Natural killer cell treated with Interleukin-12 subunit alpha and Interleukin-12 subunit beta and Interleukin-15 and Interleukin-18, amount 100 ng/mL, for 72 hours (primary cell): ENCODE measurements around the gene KLHL7. TPM values are rescaled to one million over a fixed set of nuclear protein-coding genes. Genes with fewer than 3 reads are reported as not detected.
"Not testable (repeated sequence)": the region's sequence is repeated elsewhere in the genome, so short reads cannot be mapped to it uniquely, and the experiment has no call there.

ENCODE experiments used
- ATAC-seq, 2 donors: fragments of 150-1000 bp; cut with Tn5 transposase in 1 of 2; sonication (Bioruptor Pico), chemical (Tn5 transposase) in 1 of 2; 2 replicates each; pipeline ENCODE4 v1.10.0; 2021
- DNase-seq: peaks from one replicate; pipeline ENCODE4 v3.0.0; 2022; ENCODE audit warnings: low spot score
- H3K27ac Mint-ChIP-seq, 2 donors: 1 replicate in 1 of 2; 2 replicates in 1 of 2; pipeline ENCODE4 v1.8.0; 2022; ENCODE audit warnings: mixed read lengths in 2 of 2, mild to moderate bottlenecking in 1 of 2, moderate library complexity in 1 of 2
- H3K27me3 Mint-ChIP-seq, 2 donors: 1 replicate in 1 of 2; 2 replicates in 1 of 2; pipeline ENCODE4 v1.8.0; 2022; ENCODE audit warnings: mixed read lengths in 2 of 2
- H3K36me3 Mint-ChIP-seq: one replicate; pipeline ENCODE4 v1.8.0; 2022; ENCODE audit warnings: mixed read lengths
- H3K4me1 Mint-ChIP-seq, 2 donors: 1 replicate in 1 of 2; 2 replicates in 1 of 2; pipeline ENCODE4 v1.8.0; 2022; ENCODE audit warnings: low read depth in 2 of 2, mixed read lengths in 2 of 2, mild to moderate bottlenecking in 1 of 2
- H3K4me3 Mint-ChIP-seq: one replicate; pipeline ENCODE4 v1.8.0; 2022; ENCODE audit warnings: mixed read lengths
- H3K9me3 Mint-ChIP-seq: 2 replicates; pipeline ENCODE4 v1.8.0; 2022; ENCODE audit warnings: mixed read lengths
- total RNA-seq, 2 donors: library from RNA; stranded (reverse); gene quantifications; one replicate each; pipeline ENCODE4 v1.2.3, GENCODE V29; 2022

The KLHL7 gene
- total RNA-seq, 2 donors from 2014 or later: 19.5 to 20.1 TPM

DNA sequence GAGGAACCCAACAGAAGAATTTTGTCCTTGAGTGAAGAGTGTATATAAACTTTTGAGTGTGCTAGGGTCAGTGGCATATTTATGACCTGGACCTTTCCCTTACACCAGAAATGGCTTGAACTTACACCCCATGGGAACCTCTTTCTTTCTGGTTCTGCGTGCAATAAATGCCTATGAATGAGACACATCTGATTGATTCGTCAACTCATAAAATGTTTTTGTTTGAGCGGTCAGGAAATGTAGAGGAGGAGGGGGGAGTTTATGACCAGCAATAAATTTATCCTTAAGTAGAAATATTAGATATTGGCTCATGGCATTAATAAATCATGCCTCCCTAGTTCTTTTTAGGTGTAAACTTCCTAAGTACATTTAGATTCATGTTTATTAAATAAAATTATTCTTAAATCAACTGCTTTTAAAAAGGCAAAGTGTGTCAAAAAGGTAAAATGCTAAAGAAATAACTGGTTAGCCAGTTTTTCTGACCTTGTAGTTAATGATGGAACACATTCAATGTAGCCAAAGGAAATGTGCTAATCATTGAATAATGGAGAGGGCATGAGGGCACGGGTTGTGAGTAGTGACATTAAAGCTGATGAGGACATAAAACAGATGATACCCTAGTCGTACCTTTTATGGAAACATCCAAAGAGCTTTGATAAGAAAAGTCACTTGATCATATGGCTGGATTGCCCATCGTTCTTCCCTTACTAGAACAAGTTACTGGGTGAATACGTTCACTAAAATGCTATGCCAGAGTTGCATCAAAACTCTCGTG lies 62.7 kb downstream of the KLHL7 start:
- no peak overlapping the region for H3K27ac Mint-ChIP-seq
- no peak overlapping the region for H3K4me3 Mint-ChIP-seq
- H3K27me3 Mint-ChIP-seq: no peaks in the 10 kb centered on the region
- H3K4me1 Mint-ChIP-seq: no peaks in the 10 kb centered on the region
- DNase-seq (no peak), ATAC-seq (no peak)
- no peaks in the 10 kb centered on the region for H3K9me3 Mint-ChIP-seq
- peaks cover 4% of the 10 kb centered on the region for H3K36me3 Mint-ChIP-seq

- Mint-ChIP-seq H3K4me3 (no peak overlapping the region), H3K27ac (no peak overlapping the region), H3K4me1 (peaks cover 4 to 7% of the 10 kb centered on the region in 2 donors), H3K36me3 (no peaks in the 10 kb centered on the region), H3K9me3 (no peaks in the 10 kb centered on the region), H3K27me3 (peaks cover 0 to 4% of the 10 kb centered on the region in 2 donors)
- ATAC-seq (no peak), DNase-seq (no peak)
Observed at GRCh38 chr7:23175938-23176337, 70.4 kb downstream of the KLHL7 start.

DNA sequence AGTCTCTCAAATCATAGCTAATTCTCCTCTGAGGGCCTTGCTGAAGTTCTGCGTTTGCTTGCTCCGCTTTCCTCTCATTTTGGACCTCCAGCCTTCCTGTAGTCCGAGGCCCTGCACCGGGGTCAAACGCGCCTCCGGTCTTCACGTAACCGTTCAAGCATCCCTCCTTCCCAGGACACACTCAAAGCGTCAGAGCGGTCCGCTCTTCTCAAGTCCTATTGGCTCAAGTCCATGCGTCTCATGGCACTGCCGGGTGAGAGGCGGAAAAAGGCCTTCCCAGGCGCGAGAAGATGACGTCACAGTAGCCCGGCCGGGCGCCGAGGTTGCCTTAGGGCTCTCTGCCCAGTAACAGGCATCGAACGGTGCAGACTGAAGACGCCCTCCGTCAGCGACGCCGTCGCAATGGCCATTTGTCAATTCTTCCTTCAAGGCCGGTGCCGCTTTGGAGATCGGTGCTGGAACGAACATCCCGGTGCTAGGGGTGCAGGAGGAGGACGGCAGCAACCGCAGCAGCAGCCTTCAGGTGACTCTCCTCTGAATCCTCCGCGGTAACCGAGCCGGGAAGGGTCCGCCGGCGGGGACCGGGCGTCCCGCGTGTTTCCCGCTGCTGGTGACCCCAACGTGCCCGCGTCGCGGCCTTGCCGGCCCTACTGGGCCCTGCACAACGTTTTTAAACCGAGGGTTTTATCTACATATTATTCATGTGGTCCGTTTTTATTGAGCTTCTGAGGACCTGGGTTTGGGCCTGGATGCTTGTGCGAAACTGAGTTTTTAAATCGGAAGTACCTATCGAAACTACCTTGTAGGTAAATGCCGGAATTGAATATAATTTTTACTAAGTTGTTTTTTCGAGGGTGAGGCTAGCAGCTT lies 76.3 kb downstream of the KLHL7 start, which contains the start of gene NUP42:
Gene NUP42 (plus strand): TSS at position 365 of the 870 bp plus-strand sequence. CDS start 38 bp downstream, at position 403.
- H3K4me3 Mint-ChIP-seq: peak within 1 kb of the TSS; percentile 97
- H3K27me3 Mint-ChIP-seq: peaks cover 0 to 4% of the 10 kb centered on the region in 2 donors
- H3K4me1 Mint-ChIP-seq: peaks cover 16 to 27% of the 10 kb centered on the region in 2 donors
- DNase-seq: peak; percentile 98
- H3K9me3 Mint-ChIP-seq: no peaks in the 10 kb centered on the region
- ATAC-seq: peak; percentile 99
- H3K27ac Mint-ChIP-seq: peak within 1 kb of the TSS; percentile 96 to 97
- no peaks in the 10 kb centered on the region for H3K36me3 Mint-ChIP-seq

GRCh38 chr7:23183279-23184012 lies 77.9 kb downstream of the KLHL7 start:
- no peaks in the 10 kb centered on the region for H3K9me3 Mint-ChIP-seq
- peaks cover 0 to 4% of the 10 kb centered on the region in 2 donors for H3K27me3 Mint-ChIP-seq
- no peak for ATAC-seq
- DNase-seq: no peak
- H3K27ac Mint-ChIP-seq: peak overlapping the region; percentile 96 to 97
- H3K4me3 Mint-ChIP-seq: peak overlapping the region; percentile 97
- no peaks in the 10 kb centered on the region for H3K36me3 Mint-ChIP-seq
- peaks cover 16 to 27% of the 10 kb centered on the region in 2 donors for H3K4me1 Mint-ChIP-seq

DNA sequence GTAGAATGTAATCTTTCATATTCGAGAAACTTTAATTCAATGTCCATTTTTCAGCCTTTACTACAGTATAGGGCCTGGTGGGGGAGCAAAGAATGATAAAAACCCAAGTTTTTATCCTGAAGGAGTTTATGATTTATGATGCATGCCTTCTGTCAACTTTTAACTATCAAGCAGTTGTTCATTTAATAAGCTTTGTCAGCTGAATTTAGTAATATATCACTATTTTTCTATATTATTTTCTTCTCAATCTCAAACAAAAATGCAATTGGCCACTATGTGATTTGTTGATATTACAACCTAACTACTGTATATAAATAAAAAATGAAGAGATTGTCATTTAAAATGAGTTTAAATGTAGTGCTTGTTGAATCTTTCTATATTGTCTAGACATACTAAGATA lies 78.7 kb downstream of the KLHL7 start:
- peaks cover 16 to 27% of the 10 kb centered on the region in 2 donors for H3K4me1 Mint-ChIP-seq
- H3K27ac Mint-ChIP-seq: peak overlapping the region; percentile 96 to 97
- no peaks in the 10 kb centered on the region for H3K36me3 Mint-ChIP-seq
- no peak for ATAC-seq
- no peaks in the 10 kb centered on the region for H3K27me3 Mint-ChIP-seq
- H3K9me3 Mint-ChIP-seq: no peaks in the 10 kb centered on the region
- DNase-seq: no peak
- H3K4me3 Mint-ChIP-seq: peak overlapping the region; percentile 97

DNA sequence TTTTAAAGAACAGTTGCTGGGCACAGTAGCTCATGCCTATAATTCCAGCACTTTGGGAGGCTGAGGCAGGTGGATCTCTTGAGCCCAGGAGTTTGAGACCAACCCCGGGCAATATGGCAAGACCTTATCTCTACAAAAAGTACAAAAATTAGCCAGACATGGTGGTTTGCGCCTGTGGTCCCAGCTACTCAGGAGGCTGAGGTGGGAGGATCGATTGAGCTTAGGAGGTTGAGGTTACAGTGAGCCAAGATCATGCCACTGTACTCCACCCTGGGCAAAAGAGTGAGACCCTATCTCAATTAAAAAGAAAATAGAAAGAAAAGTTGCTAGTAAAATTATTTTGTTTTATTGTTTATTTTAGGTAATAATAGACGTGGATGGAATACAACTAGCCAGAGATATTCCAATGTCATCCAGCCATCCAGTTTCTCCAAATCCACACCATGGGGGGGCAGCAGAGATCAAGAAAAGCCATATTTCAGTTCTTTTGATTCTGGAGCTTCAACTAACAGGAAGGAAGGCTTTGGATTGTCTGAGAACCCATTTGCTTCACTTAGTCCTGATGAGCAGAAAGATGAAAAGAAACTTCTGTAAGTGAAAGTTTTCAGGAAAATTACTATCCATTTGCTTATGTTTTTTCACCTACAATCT lies 79.2 kb downstream of the KLHL7 start:
- Mint-ChIP-seq H3K36me3 (no peaks in the 10 kb centered on the region), H3K4me1 (peaks cover 16 to 27% of the 10 kb centered on the region in 2 donors), H3K9me3 (no peaks in the 10 kb centered on the region), H3K27me3 (no peaks in the 10 kb centered on the region), H3K4me3 (no peak overlapping the region), H3K27ac (peak overlapping the region in 1 of 2 donors; percentile 97)
- ATAC-seq (no peak), DNase-seq (no peak)

DNA sequence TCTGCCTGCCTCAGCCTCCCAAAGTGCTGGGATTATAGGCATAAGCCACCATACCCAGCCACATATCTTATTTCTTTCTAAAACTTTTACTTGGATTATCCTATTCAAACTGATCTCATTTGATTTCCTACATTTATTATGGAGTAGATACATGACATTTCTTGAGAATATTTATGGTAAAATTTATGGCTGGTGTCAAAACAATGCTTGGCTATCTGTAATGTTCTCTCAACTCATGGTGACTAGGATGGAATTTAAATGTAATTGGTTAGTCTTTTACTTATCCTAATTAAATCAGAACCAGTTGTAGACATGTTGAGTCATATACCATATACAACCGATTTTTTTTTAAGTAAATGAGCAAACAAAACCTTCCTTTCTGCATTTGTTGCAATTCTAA lies 80.4 kb downstream of the KLHL7 start:
- H3K4me3 Mint-ChIP-seq: no peak overlapping the region
- H3K9me3 Mint-ChIP-seq: no peaks in the 10 kb centered on the region
- no peaks in the 10 kb centered on the region for H3K27me3 Mint-ChIP-seq
- H3K36me3 Mint-ChIP-seq: peaks cover 3% of the 10 kb centered on the region
- DNase-seq (no peak), ATAC-seq (no peak)
- H3K27ac Mint-ChIP-seq: no peak overlapping the region
- H3K4me1 Mint-ChIP-seq: peaks cover 14 to 26% of the 10 kb centered on the region in 2 donors

GRCh38 chr7:23191022-23191421 lies 85.4 kb downstream of the KLHL7 start:
- Mint-ChIP-seq H3K9me3 (no peaks in the 10 kb centered on the region), H3K27ac (no peak overlapping the region), H3K4me3 (no peak overlapping the region), H3K27me3 (no peaks in the 10 kb centered on the region), H3K36me3 (peaks cover 12% of the 10 kb centered on the region), H3K4me1 (peaks cover 6 to 7% of the 10 kb centered on the region in 2 donors)
- DNase-seq: no peak
- ATAC-seq: no peak

GRCh38 chr7:23193650-23194227 lies 88.2 kb downstream of the KLHL7 start:
- peaks cover 18% of the 10 kb centered on the region for H3K36me3 Mint-ChIP-seq
- ATAC-seq, DNase-seq, H3K27ac Mint-ChIP-seq, H3K27me3 Mint-ChIP-seq, H3K9me3 Mint-ChIP-seq, H3K4me3 Mint-ChIP-seq, H3K4me1 Mint-ChIP-seq: not testable (repeated sequence)

DNA sequence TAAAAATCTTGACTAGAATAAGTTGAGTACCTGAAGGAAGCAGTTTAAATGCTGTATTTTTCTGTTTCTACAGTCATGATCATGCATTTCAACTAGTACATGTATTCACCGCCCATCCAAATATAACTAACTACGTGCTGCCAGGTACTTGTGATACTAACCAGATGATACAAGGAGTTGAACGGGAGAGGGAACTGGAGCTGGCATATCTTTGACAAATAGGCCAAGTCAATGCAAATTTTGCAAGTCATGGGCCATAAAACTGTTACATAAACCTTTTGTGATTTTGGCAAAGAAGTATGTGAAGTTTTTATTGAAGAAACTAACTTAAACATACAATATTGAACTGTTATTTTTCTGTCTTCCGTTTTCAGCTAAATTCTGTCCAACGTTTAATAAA lies 90.7 kb downstream of the KLHL7 start:
- H3K27ac Mint-ChIP-seq: peak overlapping the region in 1 of 2 donors; percentile 36
- peaks cover under 1% of the 10 kb centered on the region in 2 donors for H3K4me1 Mint-ChIP-seq
- no peaks in the 10 kb centered on the region for H3K27me3 Mint-ChIP-seq
- H3K36me3 Mint-ChIP-seq: peaks cover 27% of the 10 kb centered on the region
- ATAC-seq (no peak), DNase-seq (no peak)
- no peaks in the 10 kb centered on the region for H3K9me3 Mint-ChIP-seq
- H3K4me3 Mint-ChIP-seq: no peak overlapping the region

GRCh38 chr7:23197745-23198144 lies 92.2 kb downstream of the KLHL7 start:
- Mint-ChIP-seq H3K36me3 (peaks cover 25% of the 10 kb centered on the region), H3K27ac (peak overlapping the region in 1 of 2 donors; percentile 29)
- not testable (repeated sequence) for H3K4me3 Mint-ChIP-seq, ATAC-seq, H3K4me1 Mint-ChIP-seq, DNase-seq, H3K27me3 Mint-ChIP-seq, H3K9me3 Mint-ChIP-seq

- Mint-ChIP-seq H3K27ac (no peak overlapping the region), H3K4me3 (no peak overlapping the region), H3K4me1 (no peaks in the 10 kb centered on the region), H3K9me3 (no peaks in the 10 kb centered on the region), H3K27me3 (peaks cover 0 to 3% of the 10 kb centered on the region in 2 donors), H3K36me3 (peaks cover 36% of the 10 kb centered on the region)
- no peak for ATAC-seq
- DNase-seq: no peak
Observed at GRCh38 chr7:23200331-23200730, 94.7 kb downstream of the KLHL7 start.

DNA sequence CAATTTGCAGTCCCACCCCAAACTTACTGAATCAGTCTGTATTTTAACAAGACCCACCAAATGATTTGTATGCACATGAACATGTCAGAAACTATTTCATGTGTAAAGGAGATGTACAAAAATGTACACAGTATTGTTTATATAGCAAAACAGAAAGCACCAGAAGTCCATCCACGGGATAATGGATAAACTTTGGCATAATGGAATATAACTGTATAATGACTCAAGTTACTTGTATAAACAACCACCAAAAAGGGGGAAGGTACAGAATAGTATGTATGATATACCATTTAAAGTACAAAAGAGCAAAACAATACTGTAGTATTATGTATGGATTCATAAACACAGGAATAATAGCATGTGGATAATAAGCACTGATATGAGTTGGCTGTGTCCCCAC lies 98.7 kb downstream of the KLHL7 start:
- Mint-ChIP-seq H3K27ac (no peak overlapping the region), H3K4me3 (no peak overlapping the region), H3K9me3 (no peaks in the 10 kb centered on the region), H3K27me3 (peaks cover 6 to 19% of the 10 kb centered on the region in 2 donors), H3K36me3 (peaks cover 27% of the 10 kb centered on the region), H3K4me1 (no peaks in the 10 kb centered on the region)
- DNase-seq (no peak), ATAC-seq (no peak)
